Stimulated activated CD8-positive, alpha-beta memory T cell treated with anti-CD3 and anti-CD28 coated beads, Interleukin-12 subunit alpha, Interleukin-12 subunit beta, amount 100 ng/mL, for 24 hours (primary cell): ENCODE results near the gene SIVA1.
"Not testable (repeated sequence)": the region's sequence is repeated elsewhere in the genome, so short reads cannot be mapped to it uniquely, and the experiment has no call there.

ENCODE experiments used
- DNase-seq: peaks from one replicate; pipeline ENCODE4 v3.0.0-alpha.2; 2020; ENCODE audit errors: extremely low read depth

The SIVA1 gene

GRCh38 chr14:104719343-104719742 is 33.6 kb upstream of the SIVA1 start:
- DNase-seq = no peak

GRCh38 chr14:104721505-104722431 is 31.2 kb upstream of the SIVA1 start:
- DNase-seq = no peak

DNA sequence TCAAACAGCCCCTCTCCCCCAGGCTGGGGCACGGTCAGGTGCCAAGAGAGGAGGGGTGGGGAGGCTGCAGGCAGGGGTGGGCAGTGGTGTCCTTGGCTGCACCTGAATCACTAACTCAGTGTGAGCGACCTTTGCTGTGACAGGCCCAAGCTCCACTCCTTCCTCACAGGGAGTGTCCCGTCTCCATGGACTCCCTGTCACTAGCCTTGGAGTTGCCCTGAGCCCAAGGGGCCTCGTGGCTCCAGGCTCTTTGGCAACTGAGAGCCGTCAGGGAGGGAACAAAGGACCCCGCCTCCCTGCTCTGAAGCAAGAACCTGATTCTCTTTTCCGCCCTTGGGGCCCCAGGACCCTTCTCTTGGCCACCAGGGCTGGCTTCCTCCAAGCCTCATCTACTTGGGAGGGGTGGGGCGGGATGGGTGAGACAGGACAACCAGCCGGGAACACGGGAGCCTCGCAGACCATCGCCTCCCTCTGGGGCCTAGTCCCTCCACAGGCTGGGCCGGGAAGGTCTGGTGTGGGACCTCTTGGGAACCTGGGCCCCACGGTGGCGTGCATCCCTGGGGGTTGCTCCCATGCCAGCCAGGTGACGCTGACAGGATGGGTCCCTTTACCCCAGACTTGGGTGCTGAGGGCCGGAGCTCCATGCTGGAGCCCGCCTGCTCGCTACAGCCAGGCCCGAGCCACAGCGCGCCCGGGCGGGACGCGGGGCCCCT is 29.9 kb upstream of the SIVA1 start:
- no peak for DNase-seq

DNA sequence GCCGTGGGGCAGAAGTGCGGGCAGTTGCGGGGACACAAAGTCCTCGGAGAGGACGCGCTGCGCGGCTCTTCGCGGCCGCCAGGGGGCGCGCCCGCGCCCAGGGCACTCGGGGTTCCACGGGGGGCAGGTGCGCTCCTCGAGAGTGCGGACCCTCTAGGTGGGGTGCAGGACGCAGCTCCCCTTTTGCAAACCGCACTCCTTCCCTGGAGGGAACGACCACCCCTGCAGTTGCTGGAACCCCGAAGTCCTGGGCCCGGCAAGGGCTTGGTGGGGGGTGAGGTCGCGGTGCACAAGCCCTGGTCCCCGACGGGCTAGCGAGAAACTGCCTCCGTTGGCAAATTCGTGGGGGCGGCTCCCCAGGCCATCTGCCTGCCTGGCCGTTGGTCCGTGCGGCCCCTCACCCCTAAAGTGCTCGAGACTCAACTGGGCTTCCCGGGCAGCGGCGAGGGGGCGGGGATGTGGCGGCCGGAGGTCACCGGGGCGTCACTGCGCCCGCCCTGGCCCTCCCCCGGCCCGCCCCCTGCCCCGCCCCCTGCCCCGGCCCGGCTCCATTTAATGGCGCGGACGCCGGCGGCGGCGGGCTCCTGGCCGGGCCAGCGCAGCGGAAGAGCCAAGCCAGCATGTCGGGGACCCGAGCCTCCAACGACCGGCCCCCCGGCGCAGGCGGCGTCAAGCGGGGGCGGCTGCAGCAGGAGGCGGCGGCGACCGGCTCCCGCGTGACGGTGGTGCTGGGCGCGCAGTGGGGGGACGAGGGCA is 29.1 kb upstream of the SIVA1 start, which contains the start of gene ADSS1:
Gene ADSS1, plus strand, starts transcription at position 579 of the 756 bp plus-strand sequence. Its CDS starts 42 bp downstream, at position 621.
- DNase-seq = no peak

DNA sequence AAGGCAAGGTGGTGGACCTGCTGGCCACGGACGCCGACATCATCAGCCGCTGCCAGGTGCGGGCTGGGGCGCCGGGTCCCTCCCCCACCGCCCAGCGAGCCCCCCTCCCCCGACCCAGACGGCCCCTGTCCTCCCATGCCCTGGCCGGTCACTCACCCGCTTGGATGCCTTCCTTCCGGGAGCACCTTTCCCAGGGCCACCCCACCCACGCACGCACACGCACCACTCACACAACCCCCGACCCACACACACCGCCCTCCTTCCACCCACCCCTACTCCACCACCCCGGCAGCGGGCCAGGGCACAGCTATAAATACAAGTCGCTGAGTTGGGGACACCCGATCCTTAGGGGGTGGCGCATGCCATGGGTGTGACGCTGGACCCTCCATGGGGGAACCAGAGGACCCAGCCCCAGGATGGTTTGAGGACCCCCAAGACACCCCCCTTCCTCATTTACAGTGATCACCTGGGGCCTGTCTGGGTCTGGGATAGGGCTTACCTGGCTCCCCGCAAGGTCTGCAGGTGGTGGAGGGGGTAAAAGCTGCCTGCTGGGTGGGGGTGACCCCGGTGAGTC is 28.5 kb upstream of the SIVA1 start:
- no peak for DNase-seq

DNA sequence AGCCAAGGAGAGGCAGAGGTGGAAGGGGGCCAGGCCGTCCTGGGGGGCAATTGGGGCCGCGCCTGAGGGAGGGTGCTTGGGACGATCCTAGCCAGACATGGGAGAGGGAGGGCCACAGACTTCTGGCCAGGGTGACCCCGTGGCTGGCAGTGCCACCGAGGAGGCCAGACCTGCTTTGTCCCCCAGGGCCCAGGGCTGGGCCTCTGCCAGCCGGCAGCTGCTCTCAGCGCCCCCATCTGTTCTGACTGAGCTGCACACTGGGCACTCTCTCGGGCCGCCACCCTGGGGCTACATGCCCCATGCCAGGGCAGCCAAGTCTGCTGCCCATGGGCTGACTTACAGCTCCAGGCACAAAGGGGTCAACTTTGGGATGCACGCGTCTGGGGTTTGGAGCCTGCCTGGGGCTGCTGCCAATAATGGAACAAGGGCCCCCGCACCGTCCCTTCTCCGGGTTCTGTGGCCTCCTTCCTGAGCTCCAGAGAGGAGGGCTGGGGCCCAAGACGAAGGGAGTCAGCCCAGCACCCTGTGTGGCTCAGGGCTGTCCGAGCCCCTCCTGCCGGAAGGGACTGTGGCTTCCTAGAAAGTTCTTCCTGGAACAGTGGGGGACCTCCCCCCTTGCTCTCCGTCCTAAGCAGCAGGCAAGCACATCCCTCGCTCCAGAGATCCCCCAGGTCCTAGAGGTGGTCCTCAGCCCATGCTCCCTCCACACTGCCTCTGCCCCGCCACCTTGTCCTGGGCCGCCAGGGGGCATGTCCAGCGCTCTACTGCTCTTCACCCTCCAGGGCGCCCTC is 27.8 kb upstream of the SIVA1 start:
- no peak for DNase-seq

DNA sequence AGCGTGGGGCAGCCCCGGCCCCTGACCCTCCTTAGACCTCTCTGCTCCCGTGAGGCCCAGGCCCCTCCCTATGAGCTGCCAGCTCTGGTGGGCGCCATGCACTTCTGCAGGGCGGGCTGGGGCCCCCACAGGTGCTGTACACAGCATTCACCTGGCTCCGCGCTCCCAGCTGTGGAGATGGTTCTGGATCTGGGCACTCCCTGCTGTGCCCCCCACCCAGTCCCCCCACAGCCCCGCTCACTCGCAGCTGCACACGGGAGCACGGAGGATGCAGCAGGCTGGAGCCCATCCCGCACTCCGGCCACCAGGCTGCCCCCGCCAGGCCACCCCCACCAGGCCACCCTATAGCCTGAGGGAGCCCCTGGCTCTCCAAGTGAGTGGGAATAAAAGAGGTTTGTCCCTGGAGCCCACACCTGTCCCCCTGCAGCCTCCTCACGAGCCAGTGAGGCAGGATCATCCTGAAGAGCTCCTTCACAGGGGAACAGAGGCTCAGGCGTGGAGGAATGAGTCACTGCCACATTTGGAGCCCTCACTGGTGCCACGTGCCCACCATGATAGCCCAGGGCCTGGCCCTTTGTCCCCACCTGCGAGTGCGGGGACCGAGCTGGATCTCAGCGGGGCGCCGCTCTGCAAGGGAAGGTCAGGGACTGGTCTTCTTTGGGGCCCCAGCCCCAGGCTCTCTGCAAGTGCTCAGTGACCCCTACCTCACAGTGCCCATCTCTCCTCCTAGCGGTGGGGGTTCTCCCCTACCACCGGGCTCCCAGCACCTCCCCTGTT is 27.0 kb upstream of the SIVA1 start:
- DNase-seq = no peak

- DNase-seq = no peak
These were observed 26.1 kb upstream of the SIVA1 start for GRCh38 chr14:104726600-104727451.

- DNase-seq = no peak
These were observed 24.3 kb upstream of the SIVA1 start for GRCh38 chr14:104728631-104729030.

GRCh38 chr14:104729176-104729834 is 23.6 kb upstream of the SIVA1 start:
- not testable (repeated sequence) for DNase-seq

DNA sequence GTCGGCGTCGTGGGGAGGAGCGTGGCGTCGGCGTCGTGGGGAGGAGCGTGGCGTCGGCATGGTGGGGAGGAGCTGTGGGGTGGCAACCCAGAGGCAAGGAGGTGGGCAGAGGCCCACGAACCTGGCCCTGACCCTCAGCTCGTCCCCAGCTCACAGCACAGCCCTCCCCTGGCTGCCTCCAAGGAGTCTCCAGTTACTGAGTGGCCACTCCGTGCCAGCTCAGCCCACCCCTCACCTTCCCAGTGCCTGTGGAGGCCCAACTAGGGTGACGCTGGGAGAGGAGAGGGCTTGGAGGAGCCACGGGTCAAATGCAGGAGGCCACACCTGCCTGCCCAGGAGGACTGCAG is 23.1 kb upstream of the SIVA1 start:
- no peak for DNase-seq

DNA sequence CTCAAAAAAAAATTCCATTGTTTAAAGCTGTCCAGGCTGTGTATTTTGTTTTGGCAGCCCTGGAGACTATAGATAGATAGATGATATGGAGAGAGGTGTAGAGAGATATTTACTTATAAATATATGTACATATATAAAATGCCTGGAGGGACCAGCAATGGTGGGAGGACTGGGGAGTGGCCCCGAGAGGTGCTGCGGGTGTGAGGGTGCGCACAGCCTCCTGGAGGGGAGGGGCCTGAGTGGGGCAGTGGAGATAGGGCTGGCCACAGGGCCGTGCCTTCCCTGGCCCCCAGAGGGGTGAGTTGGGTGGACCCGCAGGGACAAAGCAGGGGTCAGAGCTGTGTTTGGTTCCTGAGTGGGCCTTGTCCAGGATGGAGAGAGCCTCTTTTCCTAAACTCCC is 22.5 kb upstream of the SIVA1 start:
- DNase-seq = no peak

DNA sequence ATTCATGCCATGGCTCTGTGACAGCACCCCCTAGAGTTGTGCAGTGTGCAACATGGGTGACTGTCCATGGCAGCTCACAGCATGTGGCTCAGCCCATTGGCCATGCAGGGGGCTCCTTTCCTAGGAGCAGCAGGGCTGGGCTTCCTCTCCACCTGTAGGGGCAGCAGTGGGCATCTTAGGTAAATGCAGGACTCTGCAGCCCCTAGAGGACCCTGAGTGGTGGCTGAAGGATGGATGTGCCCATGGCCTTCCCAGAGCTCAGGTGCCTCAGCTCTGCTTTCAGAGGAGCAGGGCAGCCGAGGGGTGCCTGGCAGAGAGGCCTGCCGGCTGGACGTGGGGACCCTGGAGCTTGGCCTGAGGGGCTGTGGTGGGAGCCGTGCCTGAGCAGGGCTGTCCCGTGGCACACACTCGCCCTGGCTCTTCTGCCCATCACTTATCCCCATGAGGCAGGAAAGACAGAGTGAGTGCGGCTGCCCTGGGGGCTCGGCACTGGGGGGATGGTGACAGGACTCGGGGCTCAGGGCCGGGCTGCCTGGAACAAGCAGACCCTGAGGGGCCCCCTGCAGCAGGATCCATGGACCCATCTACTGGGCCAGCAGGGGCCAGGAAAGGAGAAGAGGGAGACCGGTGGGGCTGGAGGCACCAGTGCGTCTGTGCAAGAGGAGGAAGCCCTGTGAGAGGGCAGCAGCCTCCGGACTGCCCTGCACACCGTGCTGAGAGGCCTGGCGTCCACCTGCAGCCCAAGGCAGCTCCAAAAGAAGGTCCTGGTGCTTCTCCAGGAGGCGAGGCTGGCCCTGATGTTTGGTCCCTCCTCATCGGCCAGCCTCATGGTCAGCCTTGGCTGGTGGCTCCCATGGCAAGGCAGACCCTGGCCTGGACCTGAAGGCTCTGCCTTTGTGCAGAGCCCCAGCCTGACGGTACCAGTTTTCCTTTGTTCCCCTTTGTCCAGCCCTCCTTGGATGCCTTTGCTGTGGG is 21.3 kb upstream of the SIVA1 start:
- DNase-seq = no peak

DNA sequence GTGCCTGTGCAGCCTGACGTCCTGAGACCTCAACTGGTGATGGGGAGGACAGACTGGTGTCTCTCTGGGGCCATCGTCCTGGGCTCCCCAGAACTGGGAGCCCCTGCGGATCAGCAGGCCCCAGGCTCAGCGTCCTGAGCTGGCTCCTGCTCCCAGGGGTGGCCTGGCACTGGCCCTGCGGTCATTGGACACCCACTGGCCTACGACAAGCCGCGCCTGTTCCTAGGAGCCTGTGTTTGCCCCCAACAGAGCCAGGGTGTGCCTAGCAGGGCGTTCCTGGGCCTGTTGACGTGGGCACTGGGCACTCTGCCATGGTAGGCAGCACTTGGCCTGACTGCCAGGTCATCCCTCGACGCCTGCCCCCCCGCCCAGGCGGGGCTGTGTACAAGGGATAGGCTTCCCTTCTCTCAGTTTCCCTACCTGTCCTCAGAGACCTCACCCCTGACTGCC is 20.6 kb upstream of the SIVA1 start:
- DNase-seq = no peak

DNA sequence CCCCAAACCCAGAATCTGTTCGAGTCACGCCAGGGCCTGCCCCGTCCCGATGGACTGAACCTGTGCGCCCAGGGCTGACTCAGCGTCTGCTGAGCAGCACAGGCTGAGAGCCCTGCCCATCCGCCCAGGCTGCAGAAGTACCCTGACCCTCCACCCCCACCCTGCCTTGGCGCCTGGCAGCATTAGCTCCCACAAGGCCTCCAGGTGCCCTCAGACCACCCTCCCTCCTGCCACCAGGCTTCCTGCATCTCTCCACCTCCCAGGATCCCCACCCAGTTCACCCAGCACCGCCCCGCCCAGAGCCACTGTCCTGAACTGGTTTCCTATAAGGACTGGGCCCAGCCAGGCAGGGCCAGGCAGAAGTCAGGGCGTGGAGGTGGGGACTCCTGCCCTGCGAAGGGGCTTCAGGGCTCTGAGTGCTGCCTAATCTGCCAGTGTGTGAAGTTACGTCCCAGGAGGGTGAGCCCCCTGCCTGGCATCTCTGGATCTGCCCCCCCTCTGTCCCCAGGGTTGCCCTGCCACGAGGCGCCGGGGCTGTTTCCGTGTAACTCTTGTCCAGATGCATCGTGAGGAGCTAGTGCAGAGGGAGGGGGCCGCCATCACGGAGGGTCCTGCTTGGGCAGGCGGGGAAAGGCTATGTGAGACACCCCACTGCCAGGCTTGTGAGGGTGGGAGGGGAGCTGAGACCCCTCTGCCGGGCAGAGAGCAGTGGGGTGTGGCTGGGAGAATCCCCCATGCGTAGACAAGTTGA is 19.8 kb upstream of the SIVA1 start:
- DNase-seq = no peak

DNA sequence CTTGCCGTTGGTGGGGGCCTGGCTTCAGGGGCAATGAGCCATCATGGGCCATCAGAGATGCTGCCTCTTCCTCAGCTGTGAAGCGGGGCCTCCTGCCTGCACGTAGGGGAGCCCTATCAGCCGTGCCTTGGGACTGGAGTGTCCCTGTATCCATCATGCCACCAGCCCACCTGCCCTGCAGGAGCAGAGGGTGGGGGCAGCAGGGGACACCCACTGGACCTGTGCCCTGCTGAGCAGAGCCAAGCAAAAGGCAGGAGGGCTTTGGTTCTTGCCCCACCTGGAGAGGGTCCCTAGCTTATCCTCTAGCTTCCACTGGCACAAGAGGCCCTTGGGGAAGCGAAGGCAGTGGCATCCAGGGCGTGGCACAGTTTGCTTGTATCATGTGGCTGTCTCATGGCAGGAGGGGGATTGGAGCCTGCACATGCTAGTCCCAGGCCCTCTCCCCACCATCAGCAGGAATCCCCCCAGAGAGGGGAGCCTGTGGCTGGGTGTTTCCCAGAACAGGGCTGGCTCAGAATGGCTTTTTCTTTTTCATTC is 18.8 kb upstream of the SIVA1 start:
- DNase-seq = no peak

GRCh38 chr14:104734601-104734990 is 18.4 kb upstream of the SIVA1 start:
- no peak for DNase-seq
